HCT116 (cell line): ENCODE results near the gene TMPRSS7. TPM values are rescaled to one million over a fixed set of nuclear protein-coding genes. Genes with fewer than 3 reads are reported as not detected.

Experiments
- ATAC-seq: fragments of 200-7000 bp; cut with Tn5 transposase; 2 replicates; pipeline ENCODE4 v1.9.1; 2020; ENCODE audit warnings: mild to moderate bottlenecking, moderate library complexity
- BruUV-seq: library from RNA; stranded (reverse); fragments of 400-500 nt; replicated peaks from 2 replicates; lab custom pipeline; 2021; lab: Mats Ljungman, UMichigan
- CTCF ChIA-PET: fragments of 300-600 bp; sonication (Branson Sonifier 250); formaldehyde crosslinking; loops from one replicate; lab custom pipeline; 2021; ENCODE audit warnings: antibody characterized with exemption; lab: Charles Lee
- POLR2A ChIA-PET: fragments of 300-600, 350-600 bp; sonication (Branson Sonifier 250); formaldehyde crosslinking; loops from one replicate; lab custom pipeline; 2021; ENCODE audit warnings: antibody characterized with exemption; lab: Charles Lee
- RAD21 ChIA-PET, 2 experiments: fragments of 300-600 bp; sonication (Branson Sonifier 250); formaldehyde crosslinking; loops; one replicate each; lab custom pipeline; 2023; ENCODE audit warnings: low total read pairs in 2 of 2; ENCODE audit not compliant: uncharacterized antibody in 2 of 2, unreplicated experiment in 2 of 2, low non-redundant PET in 1 of 2; lab: Charles Lee
- DNase-seq: peaks from one replicate; pipeline ENCODE4 v3.0.0-alpha.2; 2010; ENCODE audit warnings: low read depth, low spot score
- H2AFZ ChIP-seq: fragments of 200-600 bp; shearing (Covaris generic), sonication (generic); 2 replicates; pipeline ENCODE4 v1.6.1; 2017; ENCODE audit warnings: low read depth, mixed run types, mixed read lengths, antibody characterized with exemption, low read length; ENCODE audit not compliant: poor library complexity, severe bottlenecking
- H3K27ac ChIP-seq: 2 replicates; pipeline ENCODE4 v1.5.1; 2012; ENCODE audit warnings: low read depth, low read length
- H3K27me3 ChIP-seq: fragments of 200-600 bp; sonication (generic); 2 replicates; pipeline ENCODE4 v1.6.1; 2016; ENCODE audit warnings: mixed run types, low read length, mixed read lengths; ENCODE audit not compliant: insufficient read depth
- H3K36me3 ChIP-seq, 2 experiments: fragments of 200-500 bp in 1 of 2; fragments of 200-600 bp in 1 of 2; sonication (Bioruptor generic) in 1 of 2; sonication (generic) in 1 of 2; 2 replicates each; pipeline versions ENCODE4 v1.5.1 to v1.6.1; 2014 to 2016; ENCODE audit warnings: low read length in 2 of 2, inconsistent platforms in 1 of 2, mixed read lengths in 1 of 2, mixed run types in 1 of 2; ENCODE audit not compliant: insufficient read depth in 2 of 2, control insufficient read depth in 1 of 2
- H3K4me1 ChIP-seq, 2 experiments: fragments of 200-600 bp in 1 of 2; sonication (generic) in 1 of 2; 2 replicates each; pipeline versions ENCODE4 v1.5.1 to v1.6.1; 2012 to 2017; ENCODE audit warnings: low read length in 2 of 2, inconsistent platforms in 1 of 2, mild to moderate bottlenecking in 1 of 2, mixed read lengths in 1 of 2, mixed run types in 1 of 2, moderate library complexity in 1 of 2; ENCODE audit not compliant: insufficient read depth in 2 of 2, control insufficient read depth in 1 of 2
- H3K4me2 ChIP-seq: fragments of 200-600 bp; sonication (generic); 2 replicates; pipeline ENCODE4 v1.6.1; 2017; ENCODE audit warnings: mixed run types, low read length, mixed read lengths
- H3K4me3 ChIP-seq, 2 experiments: fragments of 200-600 bp in 1 of 2; sonication (generic) in 1 of 2; replicated peaks in 1 of 2; 2 replicates each; pipeline ENCODE4 v1.5.1; 2011 to 2016; ENCODE audit warnings: low read length in 2 of 2, control low read depth in 1 of 2, low read depth in 1 of 2, mild to moderate bottlenecking in 1 of 2, mixed read lengths in 1 of 2, mixed run types in 1 of 2
- H3K79me2 ChIP-seq: fragments of 200-600 bp; sonication (generic); 2 replicates; pipeline ENCODE4 v1.6.1; 2017; ENCODE audit warnings: mild to moderate bottlenecking, mixed run types, low read length, moderate library complexity, mixed read lengths; ENCODE audit not compliant: insufficient read depth
- H3K9ac ChIP-seq: fragments of 200-600 bp; sonication (generic); 2 replicates; pipeline ENCODE4 v1.6.1; 2016; ENCODE audit warnings: low read length, mixed read lengths
- H3K9me2 ChIP-seq: fragments of 200-600 bp; sonication (generic), shearing (Covaris generic); 2 replicates; pipeline ENCODE4 v1.6.1; 2017; ENCODE audit warnings: mixed run types, mild to moderate bottlenecking, moderate library complexity; ENCODE audit not compliant: insufficient read depth
- H3K9me3 ChIP-seq, 2 experiments: fragments of 200-500 bp in 1 of 2; fragments of 200-600 bp in 1 of 2; sonication (Bioruptor generic) in 1 of 2; sonication (generic) in 1 of 2; 2 replicates each; pipeline ENCODE4 v1.6.1; 2014 to 2017; ENCODE audit warnings: low read length in 2 of 2, mixed read lengths in 2 of 2, inconsistent platforms in 1 of 2, low read depth in 1 of 2, mild to moderate bottlenecking in 1 of 2, mixed run types in 1 of 2, moderate library complexity in 1 of 2; ENCODE audit not compliant: control insufficient read depth in 1 of 2, insufficient read depth in 1 of 2
- H4K20me1 ChIP-seq: fragments of 200-600 bp; sonication (generic), shearing (Covaris generic); 2 replicates; pipeline ENCODE4 v1.6.1; 2017; ENCODE audit warnings: mixed run types, mild to moderate bottlenecking, moderate library complexity; ENCODE audit not compliant: insufficient read depth
- ATF3 ChIP-seq: IDR thresholded peaks from 2 replicates; pipeline ENCODE4 v1.6.1; 2012
- CBX3 ChIP-seq: IDR thresholded peaks from 2 replicates; pipeline ENCODE4 v1.6.1; 2012; ENCODE audit warnings: low read depth
- CEBPB ChIP-seq: IDR thresholded peaks from 2 replicates; pipeline ENCODE4 v1.6.1; 2012; ENCODE audit warnings: low read depth
- CTCF ChIP-seq, 3 experiments: fragments of 200-600 bp in 1 of 3; sonication (generic) in 1 of 3; IDR thresholded peaks in 2 of 3; conservative IDR thresholded peaks in 1 of 3; 2 replicates each; pipeline ENCODE4 v1.5.1; 2012 to 2017; ENCODE audit warnings: low read depth in 2 of 3, low read length in 2 of 3, antibody characterized with exemption in 1 of 3, borderline replicate concordance in 1 of 3, control low read depth in 1 of 3, mild to moderate bottlenecking in 1 of 3, mixed read lengths in 1 of 3, mixed run types in 1 of 3, moderate library complexity in 1 of 3; ENCODE audit not compliant: insufficient read depth in 1 of 3
- EGR1 ChIP-seq: IDR thresholded peaks from 2 replicates; pipeline ENCODE4 v1.6.1; 2012; ENCODE audit warnings: low read depth
- ELF1 ChIP-seq: IDR thresholded peaks from 2 replicates; pipeline ENCODE4 v1.6.1; 2012; ENCODE audit warnings: low read depth, borderline replicate concordance
- EZH2 ChIP-seq: fragments of 200-600 bp; sonication (generic); IDR thresholded peaks from 2 replicates; pipeline ENCODE4 v1.6.1; 2017; ENCODE audit warnings: antibody characterized with exemption, mixed run types
- EZH2phosphoT487 ChIP-seq: fragments of 200-600 bp; IDR thresholded peaks from 2 replicates; pipeline ENCODE4 v1.6.1; 2018; ENCODE audit warnings: antibody characterized with exemption, borderline replicate concordance
- FOSL1 ChIP-seq: IDR thresholded peaks from 2 replicates; pipeline ENCODE4 v1.6.1; 2012; ENCODE audit warnings: low read depth
- JUND ChIP-seq: IDR thresholded peaks from 2 replicates; pipeline ENCODE4 v1.6.1; 2012
- MAX ChIP-seq: IDR thresholded peaks from 2 replicates; pipeline ENCODE4 v1.6.1; 2012
- POLR2A ChIP-seq: IDR thresholded peaks from 2 replicates; pipeline ENCODE4 v1.7.0; 2011; ENCODE audit warnings: borderline replicate concordance; ENCODE audit not compliant: insufficient read depth, insufficient read length; ENCODE audit errors: extremely low read depth
- SRF ChIP-seq: IDR thresholded peaks from 2 replicates; pipeline ENCODE4 v1.6.1; 2012; ENCODE audit warnings: low read depth
- YY1 ChIP-seq: IDR thresholded peaks from 2 replicates; pipeline ENCODE4 v1.6.1; 2011; ENCODE audit warnings: low read length, low read depth, moderate library complexity, mild to moderate bottlenecking; ENCODE audit not compliant: insufficient replicate concordance; ENCODE audit errors: extremely low read depth
- ZBTB33 ChIP-seq: IDR thresholded peaks from 2 replicates; pipeline ENCODE4 v1.6.1; 2011; ENCODE audit warnings: mild to moderate bottlenecking, low read length, moderate library complexity; ENCODE audit not compliant: insufficient replicate concordance; ENCODE audit errors: extremely low read depth
- ZFX ChIP-seq: fragments of 450-650 bp; IDR thresholded peaks from 2 replicates; pipeline ENCODE4 v1.6.1; 2017
- ZNF274 ChIP-seq: fragments of 200-500 bp; sonication (Bioruptor generic); IDR thresholded peaks from 2 replicates; pipeline ENCODE4 v1.6.1; 2014; ENCODE audit warnings: mild to moderate bottlenecking, low read depth, low read length, inconsistent platforms
- intact Hi-C: fragments of 100-400 bp; cut with micrococcal nuclease; formaldehyde crosslinking; loops from 2 replicates; pipeline ENCODE4 v1.10.0; 2022
- total RNA-seq: library from RNA; stranded (reverse); gene quantifications from one replicate; pipeline ENCODE4 v1.2.1, GENCODE V29; 2021; ENCODE audit not compliant: unreplicated experiment

TMPRSS7 gene
- total RNA-seq, 1 experiment from 2014 or later = not detected

- Histone ChIP-seq H3K9me2 (no peaks in the 10 kb centered on the region), H2AFZ (no peak overlapping the region), H4K20me1 (no peaks in the 10 kb centered on the region), H3K27me3 (no peaks in the 10 kb centered on the region), H3K36me3 (peaks cover 0 to 5% of the 10 kb centered on the region in 2 experiments; a peak in 1 of 4 replicates), H3K4me1 (peaks cover 29 to 39% of the 10 kb centered on the region in 2 experiments), H3K4me3 (peak overlapping the region; percentile 55 to 73), H3K79me2 (peaks cover 55% of the 10 kb centered on the region), H3K9me3 (no peaks in the 10 kb centered on the region), H3K27ac (no peak overlapping the region), H3K4me2 (peak overlapping the region; percentile 88), H3K9ac (peak overlapping the region; percentile 74)
- no TSS peak for BruUV-seq
- DNase-seq (no peak), ATAC-seq (no peak)
- ChIA-PET RAD21 (no interaction called here), CTCF (interaction anchor here (1.0 to 1.2 kb wide), 2 partner anchors 10 to 44 kb away, joined by 3 read pairs; no protein-coding TSS in a partner anchor), POLR2A (no interaction called here)
- intact Hi-C loops = no loop called here
- TF ChIP-seq ZFX = no peak
- no peak for TF ChIP-seq JUND
- TF ChIP-seq POLR2A = no peak
- TF ChIP-seq ATF3 = no peak
- TF ChIP-seq CBX3 = no peak
- TF ChIP-seq YY1 = no peak
- TF ChIP-seq EZH2phosphoT487 = no peak
Measured at GRCh38 chr3:112087746-112088145, 53.2 kb downstream of the TMPRSS7 start.

GRCh38 chr3:112088944-112089343, 54.4 kb downstream of the TMPRSS7 start:
- Histone ChIP-seq H3K4me1 (peaks cover 29 to 39% of the 10 kb centered on the region in 2 experiments), H3K27me3 (no peaks in the 10 kb centered on the region), H3K27ac (no peak overlapping the region), H3K4me2 (no peak overlapping the region), H3K4me3 (no peak overlapping the region), H3K9me2 (no peaks in the 10 kb centered on the region), H3K9ac (no peak overlapping the region), H4K20me1 (no peaks in the 10 kb centered on the region), H3K79me2 (peaks cover 65% of the 10 kb centered on the region), H3K36me3 (peaks cover 0 to 5% of the 10 kb centered on the region in 2 experiments; a peak in 1 of 4 replicates), H3K9me3 (no peaks in the 10 kb centered on the region), H2AFZ (no peak overlapping the region)
- ChIA-PET RAD21 (no interaction called here), POLR2A (no interaction called here), CTCF (no interaction called here)
- no peak for DNase-seq
- ATAC-seq = no peak
- intact Hi-C loops = no loop called here
- BruUV-seq = no TSS peak
- TF ChIP-seq POLR2A (no peak), ZBTB33 (no peak), CTCF (IDR thresholded peaks at IDR 0.05 in 2 of 3, conservative IDR thresholded peaks at IDR 0.05 in 1 of 3; ENCODE audit: borderline replicate concordance in 1 of 3, insufficient read depth in 1 of 3, low read depth in 2 of 3, low read length in 2 of 3) (no peak), EGR1 (no peak), EZH2 (no peak), FOSL1 (no peak), ZNF274 (no peak), ELF1 (no peak), CBX3 (no peak), CEBPB (no peak), MAX (no peak), SRF (no peak)
